ENCODE results near the gene PPIH.

DNA sequence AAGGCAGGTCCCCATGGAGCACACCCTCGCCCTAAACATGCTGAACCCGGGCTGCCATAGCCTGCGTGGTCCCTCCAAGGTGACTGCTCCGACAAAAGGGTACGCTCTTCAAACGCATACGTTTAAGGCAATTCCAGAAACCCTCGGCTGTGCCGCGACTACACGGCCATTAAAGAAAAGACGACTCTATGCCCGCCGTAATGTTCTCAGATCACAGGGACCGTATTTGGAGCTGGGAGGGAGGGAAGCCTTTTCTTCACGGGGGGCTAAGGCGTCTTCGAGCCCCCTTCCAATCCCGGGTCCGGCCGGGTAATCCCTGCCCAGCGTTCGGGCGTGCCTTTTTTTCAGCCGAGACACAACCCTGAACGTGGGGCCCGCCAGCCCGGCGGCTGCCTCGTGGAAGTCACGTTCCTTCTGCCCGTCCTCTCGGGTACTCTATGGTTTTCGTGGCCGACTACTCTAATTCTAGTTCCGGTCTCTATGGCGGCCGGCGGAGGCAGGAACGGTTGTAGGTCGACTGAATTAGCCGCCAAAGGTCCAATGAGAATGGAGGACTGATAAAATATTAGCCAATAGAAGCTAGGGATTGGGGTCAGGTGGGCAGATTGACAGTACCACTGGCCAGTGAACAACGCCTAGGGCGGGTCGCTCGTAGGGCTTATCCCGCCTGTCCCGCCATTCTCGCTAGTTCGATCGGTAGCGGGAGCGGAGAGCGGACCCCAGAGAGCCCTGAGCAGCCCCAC is 23.7 kb downstream of the PPIH start, which contains the start of gene YBX1:
- TF ChIP-seq, protein P1, sequence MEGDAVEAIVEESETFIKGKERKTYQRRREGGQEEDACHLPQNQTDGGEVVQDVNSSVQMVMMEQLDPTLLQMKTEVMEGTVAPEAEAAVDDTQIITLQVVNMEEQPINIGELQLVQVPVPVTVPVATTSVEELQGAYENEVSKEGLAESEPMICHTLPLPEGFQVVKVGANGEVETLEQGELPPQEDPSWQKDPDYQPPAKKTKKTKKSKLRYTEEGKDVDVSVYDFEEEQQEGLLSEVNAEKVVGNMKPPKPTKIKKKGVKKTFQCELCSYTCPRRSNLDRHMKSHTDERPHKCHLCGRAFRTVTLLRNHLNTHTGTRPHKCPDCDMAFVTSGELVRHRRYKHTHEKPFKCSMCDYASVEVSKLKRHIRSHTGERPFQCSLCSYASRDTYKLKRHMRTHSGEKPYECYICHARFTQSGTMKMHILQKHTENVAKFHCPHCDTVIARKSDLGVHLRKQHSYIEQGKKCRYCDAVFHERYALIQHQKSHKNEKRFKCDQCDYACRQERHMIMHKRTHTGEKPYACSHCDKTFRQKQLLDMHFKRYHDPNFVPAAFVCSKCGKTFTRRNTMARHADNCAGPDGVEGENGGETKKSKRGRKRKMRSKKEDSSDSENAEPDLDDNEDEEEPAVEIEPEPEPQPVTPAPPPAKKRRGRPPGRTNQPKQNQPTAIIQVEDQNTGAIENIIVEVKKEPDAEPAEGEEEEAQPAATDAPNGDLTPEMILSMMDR (IDR thresholded peaks at IDR 0.05; ENCODE audit: insufficient read depth, low read length, poor library complexity, severe bottlenecking): no peak
- no peak for TF ChIP-seq EZH2phosphoT487 (conservative IDR thresholded peaks at IDR 0.05; ENCODE audit: low read length)

All from SU-DHL-6 (cell line).